Stimulated activated naive CD8-positive, alpha-beta T cell treated with anti-CD3 and anti-CD28 coated beads, Interleukin-15, amount 100 ng/mL, for 72 hours (primary cell): ENCODE data around the gene CCL24.
A peak's percentile ranks its signal among the peaks of the same experiment; 100 is the strongest.
"Not testable (repeated sequence)": the region's sequence is repeated elsewhere in the genome, so short reads cannot be mapped to it uniquely, and the experiment has no call there.

Source experiments
- ATAC-seq: fragments of 150-1000 bp; cut with Tn5 transposase; 2 replicates; pipeline ENCODE4 v1.10.0; 2021; ENCODE audit warnings: mild to moderate bottlenecking, moderate library complexity
- DNase-seq, 2 donors: peaks; one replicate each; pipeline ENCODE4 v3.0.0; 2021 to 2022
- H3K27ac Mint-ChIP-seq, 2 donors: one replicate each; pipeline ENCODE4 v1.8.0; 2022; ENCODE audit warnings: mild to moderate bottlenecking in 2 of 2, mixed read lengths in 2 of 2, moderate library complexity in 2 of 2
- H3K27me3 Mint-ChIP-seq: one replicate; pipeline ENCODE4 v1.8.0; 2022; ENCODE audit warnings: mixed read lengths
- H3K4me1 Mint-ChIP-seq: one replicate; pipeline ENCODE4 v1.8.0; 2022; ENCODE audit warnings: mild to moderate bottlenecking, mixed read lengths
- H3K4me3 Mint-ChIP-seq, 2 donors: one replicate each; pipeline ENCODE4 v1.8.0; 2022; ENCODE audit warnings: mild to moderate bottlenecking in 2 of 2, mixed read lengths in 2 of 2, moderate library complexity in 1 of 2
- H3K9me3 Mint-ChIP-seq, 2 donors: one replicate each; pipeline ENCODE4 v1.8.0; 2022; ENCODE audit warnings: mixed read lengths in 2 of 2

CCL24 gene

GRCh38 chr7:75813781-75814236 is at the start of gene CCL24:
Gene CCL24 (minus strand): TSS chr7:75813806. CDS start chr7:75813715, 91 bp downstream.
- H3K4me3 Mint-ChIP-seq, result no peak within 1 kb of the TSS
- no peaks in the 10 kb centered on the region for H3K4me1 Mint-ChIP-seq
- DNase-seq (no peak), ATAC-seq (no peak)
- H3K27me3 Mint-ChIP-seq, result peaks cover 9% of the 10 kb centered on the region
- no peaks in the 10 kb centered on the region for H3K9me3 Mint-ChIP-seq
- H3K27ac Mint-ChIP-seq, result no peak within 1 kb of the TSS

- Mint-ChIP-seq H3K27me3 (peaks cover 29% of the 10 kb centered on the region), H3K27ac (no peak overlapping the region), H3K9me3 (peaks cover 4 to 5% of the 10 kb centered on the region in 2 donors), H3K4me1 (peaks cover 18% of the 10 kb centered on the region), H3K4me3 (no peak overlapping the region)
- DNase-seq (no peak), ATAC-seq (no peak)
Measured at GRCh38 chr7:75861636-75862035, 48.0 kb upstream of the CCL24 start.

- Mint-ChIP-seq H3K9me3 (peaks cover 4 to 5% of the 10 kb centered on the region in 2 donors), H3K4me1 (peaks cover 11% of the 10 kb centered on the region), H3K27me3 (peaks cover 5% of the 10 kb centered on the region), H3K27ac (no peak overlapping the region), H3K4me3 (no peak overlapping the region)
- DNase-seq (no peak), ATAC-seq (no peak)
Measured at GRCh38 chr7:75858410-75858809, 44.8 kb upstream of the CCL24 start.

- ATAC-seq (no peak), DNase-seq (no peak)
- H3K4me1 Mint-ChIP-seq, result peaks cover 11% of the 10 kb centered on the region
- H3K9me3 Mint-ChIP-seq, result peaks cover 4 to 5% of the 10 kb centered on the region in 2 donors
- no peak overlapping the region for H3K4me3 Mint-ChIP-seq
- H3K27me3 Mint-ChIP-seq, result no peaks in the 10 kb centered on the region
- no peak overlapping the region for H3K27ac Mint-ChIP-seq
Measured at GRCh38 chr7:75856536-75856935, 42.9 kb upstream of the CCL24 start.

GRCh38 chr7:75854813-75855345 is 41.3 kb upstream of the CCL24 start:
- H3K27ac Mint-ChIP-seq, ATAC-seq, DNase-seq, H3K4me3 Mint-ChIP-seq, H3K9me3 Mint-ChIP-seq, H3K27me3 Mint-ChIP-seq: not testable (repeated sequence)
- H3K4me1 Mint-ChIP-seq, result peaks cover 11% of the 10 kb centered on the region

- H3K4me1 Mint-ChIP-seq, result peaks cover 11% of the 10 kb centered on the region
- no peak overlapping the region for H3K4me3 Mint-ChIP-seq
- no peak overlapping the region for H3K27ac Mint-ChIP-seq
- no peaks in the 10 kb centered on the region for H3K27me3 Mint-ChIP-seq
- DNase-seq (no peak), ATAC-seq (no peak)
- peaks cover 4 to 5% of the 10 kb centered on the region in 2 donors for H3K9me3 Mint-ChIP-seq
Measured at GRCh38 chr7:75854233-75854632, 40.6 kb upstream of the CCL24 start.

GRCh38 chr7:75850235-75850634 is 36.6 kb upstream of the CCL24 start:
- H3K27ac Mint-ChIP-seq, result no peak overlapping the region
- no peaks in the 10 kb centered on the region for H3K4me1 Mint-ChIP-seq
- no peaks in the 10 kb centered on the region for H3K27me3 Mint-ChIP-seq
- H3K9me3 Mint-ChIP-seq, result no peaks in the 10 kb centered on the region
- H3K4me3 Mint-ChIP-seq, result no peak overlapping the region
- ATAC-seq, result no peak
- DNase-seq, result no peak

- Mint-ChIP-seq H3K9me3 (no peaks in the 10 kb centered on the region), H3K4me1 (no peaks in the 10 kb centered on the region), H3K4me3 (no peak overlapping the region), H3K27me3 (no peaks in the 10 kb centered on the region), H3K27ac (no peak overlapping the region)
- DNase-seq (no peak), ATAC-seq (no peak)
Measured at GRCh38 chr7:75849573-75849972, 36.0 kb upstream of the CCL24 start.

- Mint-ChIP-seq H3K27me3 (no peaks in the 10 kb centered on the region), H3K9me3 (no peaks in the 10 kb centered on the region), H3K27ac (no peak overlapping the region), H3K4me3 (no peak overlapping the region), H3K4me1 (peaks cover 8% of the 10 kb centered on the region)
- no peak for ATAC-seq
- DNase-seq, result no peak
Measured at GRCh38 chr7:75847707-75848106, 34.1 kb upstream of the CCL24 start.

GRCh38 chr7:75845132-75845531 is 31.5 kb upstream of the CCL24 start:
- not testable (repeated sequence) for H3K9me3 Mint-ChIP-seq, H3K27ac Mint-ChIP-seq, ATAC-seq, H3K27me3 Mint-ChIP-seq, DNase-seq, H3K4me3 Mint-ChIP-seq
- peaks cover 12% of the 10 kb centered on the region for H3K4me1 Mint-ChIP-seq

GRCh38 chr7:75844158-75844557 is 30.6 kb upstream of the CCL24 start:
- no peak for DNase-seq
- no peaks in the 10 kb centered on the region for H3K27me3 Mint-ChIP-seq
- no peaks in the 10 kb centered on the region for H3K9me3 Mint-ChIP-seq
- no peak overlapping the region for H3K4me3 Mint-ChIP-seq
- no peak overlapping the region for H3K27ac Mint-ChIP-seq
- H3K4me1 Mint-ChIP-seq, result peaks cover 12% of the 10 kb centered on the region
- ATAC-seq, result no peak

- Mint-ChIP-seq H3K4me3 (no peak overlapping the region), H3K9me3 (no peaks in the 10 kb centered on the region), H3K27ac (no peak overlapping the region), H3K27me3 (no peaks in the 10 kb centered on the region), H3K4me1 (peaks cover 12% of the 10 kb centered on the region)
- no peak for ATAC-seq
- DNase-seq, result no peak
Measured at GRCh38 chr7:75843613-75844116, 30.1 kb upstream of the CCL24 start.

- Mint-ChIP-seq H3K4me1 (peaks cover 12% of the 10 kb centered on the region), H3K27me3 (no peaks in the 10 kb centered on the region), H3K4me3 (peak overlapping the region; percentile 42 to 63), H3K27ac (peak overlapping the region; percentile 23 to 75), H3K9me3 (no peaks in the 10 kb centered on the region)
- peak; percentile 97 for ATAC-seq
- peak; percentile 17 to 50 for DNase-seq
Measured at GRCh38 chr7:75842836-75843446, 29.3 kb upstream of the CCL24 start.

- no peak overlapping the region for H3K27ac Mint-ChIP-seq
- H3K27me3 Mint-ChIP-seq, result no peaks in the 10 kb centered on the region
- H3K4me1 Mint-ChIP-seq, result peaks cover 12% of the 10 kb centered on the region
- no peak for DNase-seq
- no peaks in the 10 kb centered on the region for H3K9me3 Mint-ChIP-seq
- ATAC-seq, result no peak
- no peak overlapping the region for H3K4me3 Mint-ChIP-seq
Measured at GRCh38 chr7:75840029-75840428, 26.4 kb upstream of the CCL24 start.

GRCh38 chr7:75838281-75838930 is 24.8 kb upstream of the CCL24 start:
- ATAC-seq, H3K4me3 Mint-ChIP-seq, DNase-seq, H3K27me3 Mint-ChIP-seq, H3K9me3 Mint-ChIP-seq, H3K27ac Mint-ChIP-seq: not testable (repeated sequence)
- peaks cover 11% of the 10 kb centered on the region for H3K4me1 Mint-ChIP-seq

GRCh38 chr7:75836798-75837197 is 23.2 kb upstream of the CCL24 start:
- Mint-ChIP-seq H3K4me1 (no peaks in the 10 kb centered on the region), H3K27me3 (peaks cover 5% of the 10 kb centered on the region), H3K9me3 (no peaks in the 10 kb centered on the region), H3K4me3 (no peak overlapping the region), H3K27ac (no peak overlapping the region)
- DNase-seq, result no peak
- no peak for ATAC-seq
